ENCODE measurements around the gene CLDN16.

CLDN16 gene

DNA sequence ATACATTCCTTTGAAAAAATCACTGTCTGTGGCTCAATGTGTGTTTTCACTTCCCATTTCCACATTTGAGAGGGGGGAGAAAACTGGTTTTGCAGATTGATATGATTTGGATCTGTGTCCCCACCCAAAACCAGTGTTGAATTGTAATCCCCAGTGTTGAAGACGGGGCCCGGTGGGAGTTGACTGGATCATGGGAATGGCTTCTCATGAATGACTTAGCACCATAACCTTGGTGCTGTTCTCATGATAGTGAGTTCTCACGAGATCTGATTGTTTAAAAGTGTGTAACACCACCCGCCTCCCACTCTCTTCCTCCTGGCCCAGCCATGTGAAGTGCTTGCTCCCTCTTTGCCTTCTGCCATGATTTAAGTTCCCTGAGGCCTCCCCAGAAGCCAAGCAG lies 45.7 kb downstream of the CLDN16 start:
- in situ Hi-C loops (cut with HindIII; ENCODE audit: low sequenced_read_pairs) = no loop called here

DNA sequence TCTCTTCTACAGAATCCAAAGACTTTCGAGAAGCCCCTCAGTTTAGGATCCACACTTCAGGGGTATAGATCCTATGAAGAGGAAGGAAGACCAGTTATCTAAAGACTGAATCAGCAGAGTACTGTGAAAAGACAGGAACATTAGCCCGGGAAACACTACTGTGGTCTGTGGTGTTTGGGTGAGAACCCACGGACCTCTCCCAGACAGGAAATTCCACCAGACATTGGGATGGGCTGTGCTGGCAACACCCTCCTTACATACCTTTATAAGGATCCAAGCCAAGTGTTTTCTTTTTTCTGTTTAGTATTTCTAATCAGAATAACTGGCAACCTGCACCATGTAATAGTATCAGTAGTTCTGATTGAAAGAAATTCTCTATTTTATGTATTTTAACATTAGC lies 47.7 kb downstream of the CLDN16 start:
- in situ Hi-C loops (cut with HindIII; ENCODE audit: low sequenced_read_pairs) = no loop called here

DNA sequence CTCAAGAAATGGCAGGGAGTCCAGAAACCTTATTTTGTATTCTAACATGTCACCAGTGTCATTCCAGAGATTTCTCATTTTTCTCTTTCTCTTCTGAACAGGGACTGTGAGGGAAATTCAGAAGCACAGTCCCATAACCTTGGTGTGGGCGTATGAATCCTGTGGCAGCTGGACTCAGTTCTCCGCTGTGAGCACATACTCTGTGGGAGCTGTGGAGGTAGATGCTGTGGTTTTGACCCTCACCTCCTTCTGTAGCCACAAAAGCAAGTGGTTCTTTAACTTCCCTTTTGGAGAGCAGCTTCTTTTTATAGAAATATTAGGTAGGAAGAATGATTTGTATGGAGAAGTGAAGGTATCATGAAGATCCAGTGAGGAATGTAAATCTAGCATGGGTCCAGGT lies 48.4 kb downstream of the CLDN16 start:
- in situ Hi-C loops (cut with HindIII; ENCODE audit: low sequenced_read_pairs) = no loop called here

GRCh38 chr3:190442240-190442639 lies 54.3 kb downstream of the CLDN16 start:
- in situ Hi-C loops (cut with HindIII; ENCODE audit: low sequenced_read_pairs) = loop anchor here (5.0 kb wide), 2 partner anchors 210 to 470 kb away; no protein-coding TSS in a partner anchor

DNA sequence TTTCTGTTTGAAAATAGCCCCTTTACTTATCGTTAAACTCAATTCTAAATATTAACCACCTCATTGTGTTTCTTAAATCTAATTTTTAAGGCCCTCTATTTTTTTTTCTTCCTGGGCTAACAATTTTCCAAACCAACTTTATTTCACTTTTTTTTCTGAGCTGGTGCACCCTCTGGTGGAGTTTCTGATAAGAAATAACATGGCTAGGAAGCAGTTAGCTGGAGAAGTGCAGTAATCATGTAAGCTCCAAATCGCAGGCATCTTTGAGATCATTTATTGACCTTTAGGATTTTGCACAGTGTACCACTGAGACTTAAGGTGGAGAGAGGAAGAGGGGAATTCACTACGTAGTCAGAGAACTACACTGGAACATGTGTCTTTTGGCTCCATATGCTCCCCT lies 55.3 kb downstream of the CLDN16 start:
- in situ Hi-C loops (cut with HindIII; ENCODE audit: low sequenced_read_pairs) = loop anchor here (5.0 kb wide), 2 partner anchors 211 to 471 kb away; no protein-coding TSS in a partner anchor

- in situ Hi-C loops (cut with HindIII; ENCODE audit: low sequenced_read_pairs) = loop anchor here (5.0 kb wide), 2 partner anchors 212 to 472 kb away; no protein-coding TSS in a partner anchor
Observed at GRCh38 chr3:190444006-190444405, 56.0 kb downstream of the CLDN16 start.

DNA sequence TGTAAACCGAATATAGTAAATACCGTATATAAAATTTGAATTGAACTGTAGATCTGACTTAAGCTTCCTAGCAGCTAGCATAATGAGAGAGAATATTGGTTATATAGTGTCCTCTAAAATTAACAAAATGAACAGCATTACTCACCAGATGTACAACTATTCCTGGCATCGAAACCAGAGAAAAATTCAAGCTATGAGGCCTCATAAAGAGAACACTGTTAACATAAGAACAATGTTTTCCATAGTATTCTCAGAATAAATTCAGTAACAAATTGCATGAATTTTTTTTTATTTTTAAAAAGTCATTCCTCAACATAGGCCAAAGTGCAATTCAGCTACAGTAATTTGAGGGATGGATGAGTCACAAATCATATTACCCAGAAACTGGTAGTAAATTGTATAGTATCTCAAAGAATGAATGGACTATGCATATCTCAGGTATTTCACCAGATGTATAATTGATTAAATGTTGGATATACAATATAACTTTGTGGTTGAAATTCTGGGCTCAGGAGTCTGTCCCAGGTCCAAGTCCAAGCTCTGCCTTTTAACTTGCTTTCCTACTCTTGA lies 56.7 kb downstream of the CLDN16 start:
- in situ Hi-C loops (cut with HindIII; ENCODE audit: low sequenced_read_pairs) = loop anchor here (5.0 kb wide), 2 partner anchors 212 to 472 kb away; no protein-coding TSS in a partner anchor

DNA sequence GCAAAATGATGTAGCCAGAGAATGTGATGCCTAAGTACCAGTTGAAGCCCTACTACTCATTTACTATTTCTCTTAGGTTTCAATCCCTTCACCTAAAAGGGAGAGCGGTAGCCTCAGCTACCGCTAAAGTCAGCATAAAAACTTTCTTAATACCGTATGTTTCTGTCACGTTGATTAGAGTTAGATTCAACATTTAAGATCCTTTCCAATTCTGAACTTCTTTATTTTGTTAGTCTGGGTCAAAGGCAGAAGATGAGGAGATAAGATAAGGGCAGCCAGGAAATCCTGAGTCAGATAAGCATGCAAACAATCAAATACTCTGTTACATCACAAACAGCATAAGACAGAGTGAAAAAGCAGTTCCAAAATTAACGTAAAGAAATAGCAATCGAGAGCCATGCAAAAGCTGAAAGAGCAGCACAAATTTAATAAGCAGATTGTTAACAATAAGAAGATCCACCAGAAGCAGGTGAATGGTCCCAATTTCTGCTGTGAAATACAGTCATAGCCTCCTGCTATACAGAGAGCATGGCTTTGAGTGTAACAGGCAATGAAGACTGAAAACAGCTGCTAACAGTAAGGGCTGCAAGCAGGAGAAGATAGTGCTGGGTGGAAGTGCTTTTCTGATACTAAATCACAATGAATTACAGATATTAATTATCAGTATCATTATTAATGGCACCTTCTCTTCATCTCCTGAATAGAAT lies 58.8 kb downstream of the CLDN16 start:
- in situ Hi-C loops (cut with HindIII; ENCODE audit: low sequenced_read_pairs) = no loop called here

- in situ Hi-C loops (cut with HindIII; ENCODE audit: low sequenced_read_pairs) = no loop called here
Observed at GRCh38 chr3:190448256-190448655, 60.3 kb downstream of the CLDN16 start.

DNA sequence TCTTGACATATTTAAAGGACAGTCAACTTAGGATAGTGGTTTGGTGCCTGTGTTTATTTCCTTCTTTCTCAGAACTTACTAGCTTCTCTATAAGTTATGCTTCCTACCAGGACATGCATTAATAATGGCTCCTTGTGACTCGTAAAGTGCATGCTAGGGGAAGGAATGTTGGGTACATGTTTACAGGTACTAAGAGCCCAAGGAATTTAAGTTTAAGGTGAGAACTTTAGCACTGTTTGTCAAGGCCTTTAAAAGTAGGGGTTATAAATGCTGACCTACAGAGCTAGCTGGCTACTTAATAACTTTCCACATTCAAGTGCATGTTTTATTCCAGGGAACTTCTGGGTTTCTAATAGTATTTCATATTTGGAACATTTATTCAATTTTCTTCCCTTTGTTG lies 61.8 kb downstream of the CLDN16 start, which contains the start of gene TMEM207:
Gene TMEM207 (minus strand): TSS at position 101 of the 400 bp plus-strand sequence. CDS start 92 bp downstream, at position 9.
- in situ Hi-C loops (cut with HindIII; ENCODE audit: low sequenced_read_pairs) = no loop called here

GRCh38 chr3:190455828-190456227 lies 67.9 kb downstream of the CLDN16 start:
- in situ Hi-C loops (cut with HindIII; ENCODE audit: low sequenced_read_pairs) = loop anchor here (5.0 kb wide), 2 partner anchors 36 to 499 kb away; no protein-coding TSS in a partner anchor

GRCh38 chr3:190456770-190457169 lies 68.8 kb downstream of the CLDN16 start:
- in situ Hi-C loops (cut with HindIII; ENCODE audit: low sequenced_read_pairs) = loop anchor here (5.0 kb wide), 2 partner anchors 36 to 499 kb away; no protein-coding TSS in a partner anchor

DNA sequence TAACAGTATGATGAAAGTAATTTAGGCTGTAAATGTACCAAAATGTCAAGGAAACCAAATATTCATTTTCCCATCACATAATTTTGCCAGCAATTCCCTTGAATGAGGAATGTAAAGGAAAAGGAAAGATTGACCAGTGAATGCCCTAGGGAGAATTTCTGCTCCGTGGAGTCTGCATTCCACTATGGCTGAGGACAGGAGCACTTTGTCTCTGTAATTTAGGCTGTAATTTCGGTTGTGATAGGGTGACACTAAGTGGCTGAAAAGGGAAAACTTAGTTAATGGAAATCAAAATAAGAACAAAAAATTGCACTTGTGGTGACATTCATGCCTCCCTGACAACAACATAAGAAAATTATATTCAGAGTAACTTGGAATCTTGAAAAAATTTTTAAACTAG lies 70.1 kb downstream of the CLDN16 start:
- in situ Hi-C loops (cut with HindIII; ENCODE audit: low sequenced_read_pairs) = loop anchor here (5.0 kb wide), 2 partner anchors 34 to 501 kb away; no protein-coding TSS in a partner anchor

Data from endothelial cell of hepatic sinusoid (primary cell).